GM23338 (cell line): Measurements from ENCODE around the gene ZBP1.

Experiments used
- CTCF ChIP-seq, 2 experiments: fragments of 200-600 bp in 1 of 2; sonication (generic) in 1 of 2; conservative IDR thresholded peaks; 2 replicates each; pipeline versions ENCODE4 v1.5.1 to v1.6.1; 2016 to 2017; ENCODE audit warnings: antibody characterized with exemption in 2 of 2, low read depth in 2 of 2, mild to moderate bottlenecking in 2 of 2, moderate library complexity in 1 of 2
- EZH2 ChIP-seq: fragments of 200-600 bp; sonication (generic); IDR thresholded peaks from one replicate; pipeline ENCODE4 v1.8.0; 2017; ENCODE audit warnings: antibody characterized with exemption, mild to moderate bottlenecking, low read depth; ENCODE audit not compliant: unreplicated experiment
- EZH2phosphoT487 ChIP-seq: fragments of 200-600 bp; sonication (generic); IDR thresholded peaks from one replicate; pipeline ENCODE4 v1.8.1; 2018; ENCODE audit warnings: antibody characterized with exemption; ENCODE audit not compliant: unreplicated experiment
- JUNB ChIP-seq: IDR thresholded peaks from one replicate; pipeline ENCODE4 v1.6.1; 2016; ENCODE audit warnings: antibody characterized with exemption; ENCODE audit not compliant: unreplicated experiment
- POLR2AphosphoS5 ChIP-seq: IDR thresholded peaks from 2 replicates; pipeline ENCODE4 v1.6.1; 2016; ENCODE audit warnings: antibody characterized with exemption, low read depth
- ZNF114 ChIP-seq: fragments of 250-450 bp; sonication (Bioruptor Pico); IDR thresholded peaks from 2 replicates; pipeline ENCODE4 v1.5.0; 2020; ENCODE audit warnings: mild to moderate bottlenecking, moderate library complexity

- TF ChIP-seq ZNF114 (CRISPR knock-in tag) = no peak
- TF ChIP-seq CTCF (conservative IDR thresholded peaks at IDR 0.05; ENCODE audit: low read depth in 2 of 2) = no peak
- no peak for TF ChIP-seq EZH2
- TF ChIP-seq JUNB = no peak
- TF ChIP-seq POLR2AphosphoS5 = no peak
- no peak for TF ChIP-seq EZH2phosphoT487
Observed at GRCh38 chr20:57658447-57658832, 38.2 kb upstream of the ZBP1 start.
